Natural killer cell treated with Interleukin-12 subunit alpha and Interleukin-12 subunit beta and Interleukin-15 and Interleukin-18, amount 100 ng/mL, for 72 hours (primary cell): ENCODE results near the gene SRGAP2C. TPM values are rescaled to one million over a fixed set of nuclear protein-coding genes. Genes with fewer than 3 reads are reported as not detected.
"Not testable (repeated sequence)": the region's sequence is repeated elsewhere in the genome, so short reads cannot be mapped to it uniquely, and the experiment has no call there.

Experiments
- ATAC-seq, 2 donors: fragments of 150-1000 bp; cut with Tn5 transposase in 1 of 2; sonication (Bioruptor Pico), chemical (Tn5 transposase) in 1 of 2; 2 replicates each; pipeline ENCODE4 v1.10.0; 2021
- DNase-seq: peaks from one replicate; pipeline ENCODE4 v3.0.0; 2022; ENCODE audit warnings: low spot score
- H3K27ac Mint-ChIP-seq, 2 donors: 1 replicate in 1 of 2; 2 replicates in 1 of 2; pipeline ENCODE4 v1.8.0; 2022; ENCODE audit warnings: mixed read lengths in 2 of 2, mild to moderate bottlenecking in 1 of 2, moderate library complexity in 1 of 2
- H3K27me3 Mint-ChIP-seq, 2 donors: 1 replicate in 1 of 2; 2 replicates in 1 of 2; pipeline ENCODE4 v1.8.0; 2022; ENCODE audit warnings: mixed read lengths in 2 of 2
- H3K36me3 Mint-ChIP-seq: one replicate; pipeline ENCODE4 v1.8.0; 2022; ENCODE audit warnings: mixed read lengths
- H3K4me1 Mint-ChIP-seq, 2 donors: 1 replicate in 1 of 2; 2 replicates in 1 of 2; pipeline ENCODE4 v1.8.0; 2022; ENCODE audit warnings: low read depth in 2 of 2, mixed read lengths in 2 of 2, mild to moderate bottlenecking in 1 of 2
- H3K4me3 Mint-ChIP-seq: one replicate; pipeline ENCODE4 v1.8.0; 2022; ENCODE audit warnings: mixed read lengths
- H3K9me3 Mint-ChIP-seq: 2 replicates; pipeline ENCODE4 v1.8.0; 2022; ENCODE audit warnings: mixed read lengths
- total RNA-seq, 2 donors: library from RNA; stranded (reverse); gene quantifications; one replicate each; pipeline ENCODE4 v1.2.3, GENCODE V29; 2022

The SRGAP2C gene
- total RNA-seq, 2 donors from 2014 or later, result 39.3 to 74.3 TPM

DNA sequence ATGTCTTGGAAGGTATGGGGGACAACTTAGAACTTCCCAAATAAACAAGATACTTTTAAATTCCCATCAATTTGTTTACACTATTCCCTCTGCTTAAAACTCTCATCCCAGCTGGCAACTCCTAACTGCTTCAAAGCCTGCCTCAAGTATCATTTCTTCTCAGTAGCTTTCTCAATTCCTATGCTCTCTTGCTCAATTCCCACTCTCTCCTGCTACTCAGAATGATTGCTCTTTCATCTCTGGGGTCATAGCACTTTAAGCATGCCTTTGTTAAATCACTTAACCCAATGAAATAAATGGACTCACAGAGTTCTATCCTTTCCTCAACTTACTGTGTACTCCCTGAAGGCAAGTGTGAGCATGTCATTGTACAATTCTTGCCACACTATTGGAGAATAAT lies 19.5 kb upstream of the SRGAP2C start:
- H3K4me3 Mint-ChIP-seq, ATAC-seq, H3K9me3 Mint-ChIP-seq, H3K27me3 Mint-ChIP-seq, DNase-seq, H3K4me1 Mint-ChIP-seq, H3K36me3 Mint-ChIP-seq, H3K27ac Mint-ChIP-seq: not testable (repeated sequence)

DNA sequence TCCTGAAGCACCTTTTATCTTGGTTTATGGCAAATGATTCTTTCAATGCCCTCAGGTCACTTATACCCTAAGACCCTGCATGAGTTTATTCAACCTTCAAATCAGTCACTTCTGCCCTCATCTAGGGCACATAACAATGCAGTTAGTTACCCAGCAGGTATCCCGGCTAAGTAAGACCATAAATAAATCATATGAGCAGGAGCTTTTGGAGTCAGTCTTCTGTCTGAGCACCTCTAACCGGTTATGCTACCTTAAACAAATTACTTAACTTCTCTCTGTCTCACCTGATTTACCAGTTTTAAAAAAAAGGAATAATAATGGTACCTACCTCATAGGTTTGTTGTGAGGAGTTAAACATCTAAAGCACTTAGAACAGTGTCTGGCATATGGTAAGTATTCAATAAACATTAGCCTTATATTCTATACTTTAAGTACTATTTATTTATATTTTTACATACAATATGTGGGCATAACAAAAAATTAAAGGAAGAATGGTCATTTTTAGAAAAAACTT lies 17.5 kb upstream of the SRGAP2C start:
- ATAC-seq, H3K4me1 Mint-ChIP-seq, H3K27me3 Mint-ChIP-seq, H3K27ac Mint-ChIP-seq, H3K4me3 Mint-ChIP-seq, H3K9me3 Mint-ChIP-seq, H3K36me3 Mint-ChIP-seq, DNase-seq: not testable (repeated sequence)

DNA sequence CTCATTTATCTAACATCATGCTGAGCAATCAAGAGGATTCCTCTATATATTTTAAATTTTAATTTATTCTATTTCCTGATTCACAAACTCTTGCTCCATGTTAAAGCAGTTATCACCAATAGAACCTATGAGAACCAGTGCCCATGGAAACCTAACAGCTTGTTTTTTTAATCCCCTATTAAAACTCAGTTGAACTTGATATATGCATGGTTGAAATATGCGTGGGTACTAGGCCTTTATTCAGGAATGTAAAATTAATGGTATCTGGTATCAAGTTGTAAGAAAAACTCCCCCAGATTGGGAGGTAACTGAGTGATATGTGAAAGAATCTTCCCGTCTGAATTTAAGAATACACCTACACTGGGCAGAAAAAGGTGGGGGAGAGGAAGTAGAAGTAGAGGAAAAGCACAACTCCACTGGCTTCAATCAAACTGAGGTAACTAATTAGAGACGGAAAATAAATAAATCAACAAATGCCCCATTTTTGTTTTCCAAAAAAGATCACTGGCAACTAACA lies 16.6 kb upstream of the SRGAP2C start:
- not testable (repeated sequence) for H3K4me1 Mint-ChIP-seq, ATAC-seq, H3K36me3 Mint-ChIP-seq, H3K27ac Mint-ChIP-seq, H3K27me3 Mint-ChIP-seq, DNase-seq, H3K9me3 Mint-ChIP-seq, H3K4me3 Mint-ChIP-seq

DNA sequence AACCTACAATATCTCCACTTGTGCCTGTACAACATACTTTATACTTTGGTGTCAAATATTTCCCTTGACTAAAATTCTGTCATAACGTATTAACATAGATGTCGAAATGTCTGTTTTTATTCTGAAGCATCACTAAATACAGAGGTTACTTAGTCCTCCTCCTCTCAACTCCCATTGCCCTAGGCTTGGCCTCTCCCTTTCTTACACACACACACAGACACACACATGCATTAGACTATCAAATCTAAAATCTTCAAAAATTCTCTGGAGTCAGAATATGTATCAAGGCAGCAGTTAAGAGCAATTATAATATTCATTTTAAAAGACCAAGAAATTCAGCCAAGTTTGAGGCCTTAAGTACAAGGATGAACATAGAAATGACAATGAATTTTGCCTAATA lies 8.1 kb upstream of the SRGAP2C start:
- H3K36me3 Mint-ChIP-seq, H3K9me3 Mint-ChIP-seq, H3K4me3 Mint-ChIP-seq: not testable (repeated sequence)

DNA sequence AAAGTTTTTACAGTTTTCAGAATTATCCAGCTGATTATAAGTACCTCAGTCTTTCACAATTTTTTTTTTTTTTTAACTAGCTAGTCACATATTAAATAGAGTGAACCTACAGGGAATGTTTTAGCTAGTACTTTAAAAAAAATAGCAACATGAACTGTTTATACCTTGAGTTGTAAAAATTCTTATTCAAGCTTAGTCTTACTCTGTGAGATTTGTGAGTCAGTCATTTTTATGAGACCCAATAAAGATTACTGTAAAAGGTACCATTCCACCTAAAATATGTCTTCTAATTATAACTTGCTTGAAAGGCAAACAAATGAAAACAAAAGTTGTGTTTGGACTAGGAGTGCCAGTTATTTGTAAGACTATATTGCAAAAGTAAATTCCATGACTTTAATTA lies 6.6 kb upstream of the SRGAP2C start:
- ATAC-seq, H3K27ac Mint-ChIP-seq, H3K4me3 Mint-ChIP-seq, H3K27me3 Mint-ChIP-seq, H3K36me3 Mint-ChIP-seq, H3K4me1 Mint-ChIP-seq, H3K9me3 Mint-ChIP-seq, DNase-seq: not testable (repeated sequence)

More for the DNA sequence above, 8.1 kb upstream of the SRGAP2C start:
- not testable (repeated sequence) for DNase-seq, H3K27me3 Mint-ChIP-seq, ATAC-seq, H3K4me1 Mint-ChIP-seq, H3K27ac Mint-ChIP-seq

DNA sequence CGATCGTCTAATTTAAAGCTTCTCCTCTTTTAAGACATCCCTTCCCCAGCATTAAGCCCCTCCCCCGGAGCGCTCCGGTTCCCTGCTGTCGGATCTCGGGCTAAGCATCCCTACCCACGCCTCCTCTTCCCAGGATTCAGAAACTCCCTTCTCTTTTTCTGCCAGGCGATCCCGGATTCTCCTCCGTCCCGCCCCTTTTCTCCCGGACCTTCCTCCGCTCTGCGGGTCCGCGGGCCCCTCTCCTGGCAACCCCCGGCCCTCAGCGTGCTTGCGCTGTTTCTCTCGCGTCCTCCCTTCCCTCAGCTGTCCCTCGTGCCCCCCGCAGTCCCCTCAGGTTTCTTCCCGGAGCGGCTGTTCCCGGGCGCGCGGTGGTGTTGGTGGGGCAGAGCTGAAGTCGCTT lies 908 bp upstream of the SRGAP2C start:
- peak overlapping the region; percentile 38 for H3K4me3 Mint-ChIP-seq
- H3K4me1 Mint-ChIP-seq, DNase-seq, ATAC-seq, H3K27me3 Mint-ChIP-seq, H3K27ac Mint-ChIP-seq, H3K9me3 Mint-ChIP-seq, H3K36me3 Mint-ChIP-seq: not testable (repeated sequence)

DNA sequence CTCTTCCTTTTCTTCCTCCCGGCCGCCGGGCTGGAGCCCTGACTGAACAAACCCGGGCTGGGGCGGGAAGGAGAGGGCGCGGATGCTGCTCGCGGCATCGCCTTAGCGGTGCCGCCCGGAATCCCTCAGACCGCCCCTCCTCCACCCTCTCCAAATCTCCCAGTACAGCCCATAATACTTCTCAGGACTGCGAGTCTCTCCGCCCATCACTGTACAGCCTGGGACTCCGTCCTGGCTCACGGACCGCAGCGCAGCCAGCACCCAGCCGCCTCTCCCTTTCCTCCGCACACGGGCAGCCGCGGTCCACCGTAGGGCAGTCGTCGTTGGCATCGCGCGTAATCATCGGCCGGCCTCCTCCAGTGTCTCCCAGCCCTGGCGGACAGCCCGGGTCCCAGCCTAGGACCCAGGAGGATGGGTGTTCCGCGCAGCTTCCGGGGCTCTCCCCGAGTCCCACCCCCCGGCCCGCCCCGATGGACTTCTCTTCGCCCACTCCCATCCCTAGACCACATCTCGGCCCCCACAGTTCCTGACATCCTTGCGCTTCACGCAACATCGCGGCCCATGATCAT lies 449 bp downstream of the SRGAP2C start:
- H3K4me1 Mint-ChIP-seq, H3K36me3 Mint-ChIP-seq, H3K9me3 Mint-ChIP-seq, H3K27me3 Mint-ChIP-seq: not testable (repeated sequence)
- Mint-ChIP-seq H3K4me3 (peak overlapping the region; percentile 75), H3K27ac (peak overlapping the region; percentile 56 to 81)
- peak; percentile 14 to 47 for ATAC-seq
- peak; percentile 60 for DNase-seq

DNA sequence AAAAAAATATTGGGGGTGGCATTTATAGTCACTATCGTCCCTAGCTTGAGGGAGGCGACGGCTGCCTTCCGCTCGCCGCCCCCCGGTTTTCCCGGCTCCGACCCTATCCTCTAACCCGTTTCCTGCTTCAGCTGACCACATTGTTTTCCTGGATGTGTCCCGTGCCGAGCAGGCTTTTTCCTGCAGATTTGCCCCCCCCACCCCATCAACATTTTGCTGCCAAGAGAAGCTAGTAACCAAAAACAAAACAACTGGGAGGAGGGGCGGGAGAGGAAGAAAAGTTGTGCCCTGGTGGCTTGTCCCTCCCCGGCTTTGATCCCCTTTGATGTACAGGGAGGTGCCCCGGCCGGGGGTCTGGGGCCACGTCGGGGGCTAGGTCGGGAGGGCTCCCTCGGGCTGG lies 1.4 kb downstream of the SRGAP2C start:
- ATAC-seq, H3K4me1 Mint-ChIP-seq, DNase-seq, H3K27me3 Mint-ChIP-seq, H3K36me3 Mint-ChIP-seq, H3K9me3 Mint-ChIP-seq, H3K4me3 Mint-ChIP-seq: not testable (repeated sequence)
- H3K27ac Mint-ChIP-seq, result peak overlapping the region in 1 of 2 donors; percentile 73

DNA sequence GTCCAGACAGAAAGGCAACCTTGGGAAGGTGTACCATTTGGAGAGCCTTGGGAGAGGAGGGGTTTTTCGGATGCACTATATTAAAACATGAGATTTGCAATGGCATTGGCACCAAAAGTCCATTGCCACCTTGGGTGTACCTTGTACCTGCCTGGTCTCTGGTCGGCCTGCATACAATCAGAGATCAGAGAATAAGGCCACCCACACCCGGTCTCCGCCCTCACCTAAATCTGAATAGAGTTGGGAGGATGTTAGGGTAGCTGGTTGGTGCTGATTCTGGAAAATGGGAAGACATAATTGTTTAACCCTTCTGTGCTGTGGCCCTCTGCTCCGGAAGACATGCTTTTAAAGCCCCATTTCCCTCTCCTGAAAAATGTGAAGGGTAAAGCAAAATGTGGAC lies 3.1 kb downstream of the SRGAP2C start:
- H3K4me1 Mint-ChIP-seq, H3K27me3 Mint-ChIP-seq, DNase-seq, H3K36me3 Mint-ChIP-seq, H3K27ac Mint-ChIP-seq, H3K9me3 Mint-ChIP-seq, ATAC-seq: not testable (repeated sequence)
- peak overlapping the region; percentile 50 for H3K4me3 Mint-ChIP-seq

DNA sequence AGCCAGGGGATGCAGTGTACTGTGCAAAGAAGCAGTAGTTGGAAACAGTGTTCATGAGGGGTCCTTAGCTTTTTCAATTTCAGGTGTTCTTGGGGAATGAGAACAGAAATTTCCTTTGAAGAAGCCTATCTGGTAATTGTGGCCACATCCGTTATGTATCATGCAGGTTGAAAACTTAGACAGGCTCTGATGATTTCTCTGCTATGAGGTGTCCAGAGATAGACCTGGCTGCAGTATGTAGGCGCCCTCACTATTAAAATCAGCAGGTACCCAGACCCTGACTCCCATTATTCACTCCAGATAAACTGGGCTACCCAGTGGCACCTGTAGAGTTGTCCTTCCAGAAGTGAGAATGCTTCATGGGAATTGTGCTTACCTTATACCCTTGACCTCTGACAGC lies 7.7 kb downstream of the SRGAP2C start:
- not testable (repeated sequence) for H3K27ac Mint-ChIP-seq, H3K27me3 Mint-ChIP-seq, DNase-seq, ATAC-seq, H3K4me3 Mint-ChIP-seq, H3K36me3 Mint-ChIP-seq, H3K9me3 Mint-ChIP-seq, H3K4me1 Mint-ChIP-seq

DNA sequence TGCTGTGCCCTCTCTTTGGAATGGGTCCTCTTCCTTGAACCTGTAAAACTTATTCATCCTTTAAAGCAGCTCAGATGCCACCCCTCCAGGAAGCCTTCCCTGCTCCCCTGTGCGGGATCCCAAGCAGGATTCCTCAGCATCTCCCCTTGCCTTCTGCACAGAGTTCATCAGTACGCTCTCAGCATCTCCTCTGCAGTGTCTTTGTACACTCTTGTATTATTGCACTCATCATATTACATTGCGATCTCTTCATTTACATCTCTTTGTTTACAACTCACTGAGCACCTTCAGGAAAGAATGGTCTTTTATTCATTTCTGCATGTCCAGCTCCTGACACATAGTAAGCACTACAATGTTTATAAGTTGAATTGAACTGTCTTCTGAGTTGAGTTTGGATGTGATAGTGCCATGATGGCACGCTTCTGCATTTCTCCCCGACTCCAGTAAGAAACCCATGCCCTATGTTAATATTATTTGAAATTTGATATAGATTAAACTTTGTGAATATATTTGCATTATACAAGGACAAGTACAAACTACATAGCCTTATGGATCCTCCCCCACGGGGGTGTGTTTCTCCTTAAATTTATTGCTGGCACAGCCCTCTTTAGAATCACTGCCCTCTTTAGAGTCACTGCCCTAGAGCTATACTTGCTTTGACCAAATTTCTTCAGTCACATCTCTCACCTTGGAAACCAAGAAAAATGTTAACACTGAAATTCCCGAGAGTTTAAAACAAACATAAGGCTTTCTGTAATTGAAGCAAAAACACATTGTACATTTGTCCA lies 12.5 kb downstream of the SRGAP2C start:
- not testable (repeated sequence) for H3K27me3 Mint-ChIP-seq, DNase-seq, H3K36me3 Mint-ChIP-seq, H3K9me3 Mint-ChIP-seq, H3K4me3 Mint-ChIP-seq, ATAC-seq, H3K27ac Mint-ChIP-seq, H3K4me1 Mint-ChIP-seq

DNA sequence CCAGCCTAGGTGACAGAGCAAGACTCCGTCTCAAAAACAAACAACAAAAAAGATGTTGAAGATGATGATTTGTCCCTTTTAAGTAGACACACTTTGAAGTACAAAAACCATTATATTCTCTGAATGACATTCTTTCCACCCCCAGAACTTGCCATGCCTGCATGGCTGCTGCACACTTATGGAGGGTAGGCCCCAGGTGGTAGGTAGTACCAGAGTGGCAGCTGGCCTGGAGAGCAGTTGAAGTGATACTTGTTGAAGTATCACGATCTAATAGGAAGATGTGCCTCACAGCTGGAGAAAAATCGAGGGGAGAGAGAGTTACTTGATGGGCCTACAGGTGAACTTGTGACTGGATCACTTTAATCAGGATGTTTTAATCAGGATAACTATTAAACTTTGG lies 15.0 kb downstream of the SRGAP2C start:
- H3K4me3 Mint-ChIP-seq, H3K4me1 Mint-ChIP-seq, ATAC-seq, H3K36me3 Mint-ChIP-seq, H3K9me3 Mint-ChIP-seq, H3K27me3 Mint-ChIP-seq, H3K27ac Mint-ChIP-seq, DNase-seq: not testable (repeated sequence)

DNA sequence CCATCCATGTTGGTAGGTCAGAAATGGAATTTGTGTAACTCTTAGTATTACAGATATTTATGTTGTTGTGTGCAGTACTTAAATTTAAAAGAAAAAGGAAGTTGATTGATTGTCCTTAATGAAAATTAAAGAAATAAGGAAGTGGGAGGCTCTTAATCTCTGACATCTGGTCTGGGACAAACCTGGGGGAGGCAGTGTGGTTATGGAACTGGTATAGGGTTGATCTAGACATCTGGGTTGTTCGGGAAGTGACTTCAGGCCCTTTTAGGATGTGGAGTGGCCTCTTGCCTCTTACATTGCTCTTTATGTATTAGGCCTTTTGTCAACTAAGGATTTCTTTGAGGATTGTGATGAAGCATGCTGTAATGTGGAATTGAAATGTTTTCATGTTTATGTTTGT lies 15.5 kb downstream of the SRGAP2C start:
- not testable (repeated sequence) for ATAC-seq, H3K4me1 Mint-ChIP-seq, H3K27ac Mint-ChIP-seq, H3K4me3 Mint-ChIP-seq, DNase-seq, H3K9me3 Mint-ChIP-seq, H3K27me3 Mint-ChIP-seq, H3K36me3 Mint-ChIP-seq
